Thymus (tissue), 11 donors: Measurements from ENCODE around the gene BMPR1A. TPM values are rescaled to one million over a fixed set of nuclear protein-coding genes. Genes with fewer than 3 reads are reported as not detected.

Source experiments
- DNase-seq, 9 donors: peaks; one replicate each; pipeline ENCODE4 v3.0.0-alpha.2; 2013; ENCODE audit warnings: low spot score in 9 of 9, low read depth in 6 of 9, missing footprints in 1 of 9
- H3K27ac ChIP-seq, 2 donors: one replicate each; pipeline ENCODE4 v1.5.1; 2013; ENCODE audit warnings: control low read depth in 1 of 2, low read depth in 1 of 2, low read length in 1 of 2, mild to moderate bottlenecking in 1 of 2, moderate library complexity in 1 of 2
- H3K27me3 ChIP-seq, 2 donors: one replicate each; pipeline ENCODE4 v1.5.1; 2013; ENCODE audit warnings: low read length in 1 of 2; ENCODE audit not compliant: control insufficient read depth in 2 of 2, insufficient read depth in 1 of 2
- H3K36me3 ChIP-seq, 2 donors: one replicate each; pipeline ENCODE4 v1.5.1; 2013; ENCODE audit warnings: low read length in 1 of 2, mild to moderate bottlenecking in 1 of 2, moderate library complexity in 1 of 2; ENCODE audit not compliant: control insufficient read depth in 2 of 2, insufficient read depth in 2 of 2
- H3K4me1 ChIP-seq, 2 donors: one replicate each; pipeline ENCODE4 v1.5.1; 2013; ENCODE audit warnings: low read length in 2 of 2; ENCODE audit not compliant: control insufficient read depth in 2 of 2, insufficient read depth in 2 of 2
- H3K4me3 ChIP-seq, 2 donors: one replicate each; pipeline ENCODE4 v1.5.1; 2013; ENCODE audit warnings: low read length in 2 of 2, control low read depth in 1 of 2, mild to moderate bottlenecking in 1 of 2
- H3K9me3 ChIP-seq, 2 donors: one replicate each; pipeline ENCODE4 v1.5.1; 2013; ENCODE audit warnings: low read length in 1 of 2, mild to moderate bottlenecking in 1 of 2; ENCODE audit not compliant: control insufficient read depth in 2 of 2, insufficient read depth in 1 of 2
- WGBS: extraction: QIAGEN DNeasy Blood & Tissue Kit; methylation state at CpG from one replicate; pipeline ENCODE4 v1.1.7; 2013; 5-methylcytosine and 5-hydroxymethylcytosine counted together
- polyA plus RNA-seq: library from polyadenylated mRNA; stranded (reverse); fragments of 200-250 nt; gene quantifications from one replicate; pipeline ENCODE4 v1.2.3, GENCODE V29; 2013
- total RNA-seq: library from RNA; stranded (reverse); fragments of 120-200 nt; gene quantifications from one replicate; pipeline ENCODE4 v1.2.4, GENCODE V29; 2013
- donor health status: healthy.

BMPR1A gene
- total and polyA plus RNA-seq, 2 donors, result 5.5 to 10.4 TPM

DNA sequence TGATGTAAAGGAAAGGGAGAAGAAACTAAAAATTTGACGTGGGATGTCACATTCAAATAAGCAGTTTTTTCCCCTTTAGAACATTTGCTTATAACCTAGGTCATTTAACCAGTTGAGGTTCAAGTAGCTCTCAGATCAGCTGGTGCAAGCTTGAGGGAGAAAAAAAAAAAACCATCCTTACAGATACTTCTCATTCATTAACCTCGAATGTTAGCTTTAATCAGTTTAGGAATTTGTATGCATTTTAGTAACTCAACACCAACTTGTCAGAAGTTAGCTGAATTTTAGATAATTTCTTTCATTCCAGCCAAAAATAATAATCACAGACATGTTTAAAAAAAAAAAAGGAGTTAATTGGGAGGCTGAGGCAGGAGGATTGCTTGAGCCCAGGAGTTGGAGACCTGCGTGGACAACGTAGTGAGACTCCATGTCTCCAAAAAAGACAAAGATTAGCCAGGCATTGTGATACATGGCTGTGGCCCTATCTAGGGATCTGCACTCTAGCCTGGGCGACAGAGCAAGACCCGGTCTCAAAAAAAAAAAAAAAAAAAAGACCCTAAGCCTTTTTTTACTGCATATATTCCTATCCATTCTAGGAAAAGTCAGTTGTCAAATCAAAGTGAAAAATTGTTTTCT, 46.2 kb downstream of the BMPR1A start:
- Histone ChIP-seq H3K27ac (no peak overlapping the region), H3K4me3 (no peak overlapping the region), H3K9me3 (no peaks in the 10 kb centered on the region), H3K27me3 (peaks cover 0 to 2% of the 10 kb centered on the region in 2 donors), H3K4me1 (no peaks in the 10 kb centered on the region), H3K36me3 (no peaks in the 10 kb centered on the region)
- DNase-seq, result no peak
- 95% methylated on average over 6 of the region's 6 CpGs for WGBS

DNA sequence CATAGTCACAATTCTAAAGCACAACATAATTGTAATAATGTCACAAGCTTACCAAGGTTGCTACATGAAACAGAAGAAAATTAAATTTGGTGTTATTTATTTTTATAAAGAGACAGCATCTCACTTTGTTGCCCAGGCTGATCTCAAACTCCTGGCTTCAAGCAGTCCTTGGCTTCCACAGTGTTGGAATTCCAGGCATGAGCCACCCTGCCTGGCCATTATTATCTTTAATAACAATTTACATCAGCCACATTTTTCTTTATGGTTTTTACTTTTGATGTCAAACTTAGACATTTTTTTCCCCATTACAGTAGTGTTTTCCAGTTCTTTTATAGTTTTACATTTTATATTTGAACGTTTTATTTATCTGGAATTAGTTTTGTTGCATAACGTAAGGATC, 46.7 kb downstream of the BMPR1A start:
- no peaks in the 10 kb centered on the region for H3K36me3 ChIP-seq
- WGBS, result 96% methylated on average over 2 of the region's 2 CpGs
- DNase-seq, result no peak
- H3K27ac ChIP-seq, result no peak overlapping the region
- H3K9me3 ChIP-seq, result no peaks in the 10 kb centered on the region
- H3K4me3 ChIP-seq, result no peak overlapping the region
- no peaks in the 10 kb centered on the region for H3K4me1 ChIP-seq
- peaks cover 0 to 2% of the 10 kb centered on the region in 2 donors for H3K27me3 ChIP-seq

DNA sequence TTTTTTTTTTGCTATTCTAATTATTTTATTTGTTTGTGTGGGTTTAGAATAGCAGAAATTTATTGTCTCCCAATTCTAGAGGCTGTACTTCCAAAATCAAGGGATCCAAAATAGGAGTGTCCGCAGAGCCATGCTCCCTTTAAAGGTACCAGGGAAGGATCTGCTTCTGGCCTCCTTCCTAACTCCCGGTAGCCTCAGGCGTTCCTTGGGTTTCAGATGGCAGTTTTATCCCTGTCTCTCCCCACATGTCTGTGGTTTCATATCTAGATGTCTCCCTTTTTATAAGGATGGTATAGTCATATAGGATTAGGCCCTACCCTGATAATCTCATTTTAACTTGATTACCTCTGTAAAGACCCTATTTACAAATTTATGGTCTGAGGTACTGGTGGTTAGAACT, 48.4 kb downstream of the BMPR1A start:
- H3K27ac ChIP-seq, result no peak overlapping the region
- H3K36me3 ChIP-seq, result no peaks in the 10 kb centered on the region
- no peak overlapping the region for H3K4me3 ChIP-seq
- WGBS, result 97% methylated on average over 3 of the region's 3 CpGs
- no peak for DNase-seq
- no peaks in the 10 kb centered on the region for H3K27me3 ChIP-seq
- no peaks in the 10 kb centered on the region for H3K9me3 ChIP-seq
- H3K4me1 ChIP-seq, result no peaks in the 10 kb centered on the region

DNA sequence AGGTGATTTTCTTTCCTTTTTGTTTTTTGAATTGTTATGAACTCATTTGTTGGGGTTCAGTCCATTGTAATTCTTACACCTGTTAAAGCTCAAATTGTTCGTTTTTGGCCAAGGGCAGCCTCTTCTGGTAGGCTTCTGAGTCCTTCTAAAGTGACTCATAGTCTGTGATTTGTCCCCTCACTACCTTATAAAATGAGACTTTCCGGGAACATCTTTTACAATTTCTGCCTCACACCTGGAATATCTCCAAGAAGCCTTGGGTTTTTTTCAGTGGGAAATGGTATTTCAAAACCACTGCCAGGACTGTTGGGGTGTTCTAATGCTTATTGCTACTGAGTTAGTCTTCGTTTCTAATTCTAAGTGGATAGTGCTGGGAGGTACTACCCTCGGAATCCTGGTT, 56.7 kb downstream of the BMPR1A start:
- Histone ChIP-seq H3K27ac (no peak overlapping the region), H3K4me1 (no peaks in the 10 kb centered on the region), H3K4me3 (no peak overlapping the region), H3K27me3 (no peaks in the 10 kb centered on the region), H3K36me3 (no peaks in the 10 kb centered on the region), H3K9me3 (no peaks in the 10 kb centered on the region)
- DNase-seq, result no peak
- WGBS, result 91% methylated on average over 4 of the region's 4 CpGs

DNA sequence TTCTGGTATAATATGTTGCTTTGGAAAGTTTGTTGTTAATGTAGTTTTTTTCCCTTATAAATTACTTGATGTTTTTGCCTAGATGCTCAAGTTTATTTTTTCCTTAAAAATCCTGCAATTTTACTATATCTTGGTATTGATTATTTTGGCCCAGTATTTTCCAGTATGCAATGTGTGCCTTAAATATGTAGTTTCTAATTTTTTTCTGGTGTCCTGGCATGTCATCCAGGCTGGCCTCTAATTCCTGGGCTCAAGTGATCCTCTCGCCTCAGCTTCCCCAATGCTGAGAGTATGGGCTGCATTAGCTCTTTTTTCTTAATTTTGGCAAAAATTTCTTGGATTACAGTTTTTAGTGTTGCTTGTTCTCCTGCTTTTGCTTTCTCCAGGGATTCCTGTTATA, 57.6 kb downstream of the BMPR1A start:
- 94% methylated on average over 1 of the region's 1 CpG for WGBS

DNA sequence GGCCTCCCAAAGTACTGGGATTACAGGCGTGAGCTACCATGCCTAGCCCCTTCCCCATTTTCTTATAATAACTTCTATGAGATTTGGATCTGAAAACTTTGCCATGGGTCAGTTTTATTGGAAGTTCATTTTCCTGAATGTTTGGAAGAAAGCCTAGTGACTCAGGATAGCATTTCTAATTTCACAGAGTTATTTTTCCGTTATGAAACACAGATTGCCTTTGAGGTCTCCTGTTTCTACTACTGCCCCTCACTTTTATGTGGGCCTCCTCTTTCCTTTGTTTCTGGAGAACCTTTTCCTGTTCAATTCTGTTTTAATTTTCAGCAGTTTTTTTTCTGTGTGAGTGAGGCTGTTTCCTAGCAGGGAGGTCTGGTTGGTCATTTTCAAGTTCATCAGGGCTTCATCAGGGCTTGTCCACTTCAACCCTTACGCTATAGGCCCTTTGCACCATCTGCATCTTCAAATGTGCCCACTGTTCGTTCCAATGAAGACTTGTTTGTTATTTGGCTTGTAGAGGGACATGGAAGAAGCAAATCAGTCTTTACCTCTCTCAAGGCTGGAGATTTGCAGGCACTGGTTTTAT, 58.7 kb downstream of the BMPR1A start:
- H3K27ac ChIP-seq, result no peak overlapping the region
- no peaks in the 10 kb centered on the region for H3K27me3 ChIP-seq
- 94% methylated on average over 4 of the region's 4 CpGs for WGBS
- no peaks in the 10 kb centered on the region for H3K4me1 ChIP-seq
- H3K4me3 ChIP-seq, result no peak overlapping the region
- no peaks in the 10 kb centered on the region for H3K36me3 ChIP-seq
- no peaks in the 10 kb centered on the region for H3K9me3 ChIP-seq
- DNase-seq, result no peak

More for the DNA sequence above, 57.6 kb downstream of the BMPR1A start:
- Histone ChIP-seq H3K4me3 (no peak overlapping the region), H3K36me3 (no peaks in the 10 kb centered on the region), H3K27ac (no peak overlapping the region), H3K4me1 (no peaks in the 10 kb centered on the region), H3K9me3 (no peaks in the 10 kb centered on the region), H3K27me3 (no peaks in the 10 kb centered on the region)
- DNase-seq, result no peak

DNA sequence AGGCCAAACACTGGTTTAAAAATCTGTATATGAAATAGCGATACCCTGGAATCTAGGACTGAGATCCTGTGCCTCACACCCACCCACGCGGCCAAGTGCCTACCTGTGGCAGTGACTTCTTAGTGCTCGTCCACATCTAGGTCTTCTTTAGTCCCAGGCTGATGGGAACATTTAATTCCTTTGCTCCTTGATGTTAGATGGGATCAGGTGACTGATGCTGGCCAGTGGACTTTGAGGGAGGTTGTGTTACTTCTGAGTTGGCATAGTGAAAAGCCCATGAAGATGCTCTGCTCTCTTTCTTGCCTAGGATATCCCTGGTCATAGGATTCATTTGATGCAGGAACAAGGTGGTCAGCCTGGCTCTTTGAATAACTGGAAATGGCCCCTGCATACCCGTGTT, 59.2 kb downstream of the BMPR1A start:
- H3K4me1 ChIP-seq, result no peaks in the 10 kb centered on the region
- H3K27ac ChIP-seq, result no peak overlapping the region
- H3K36me3 ChIP-seq, result no peaks in the 10 kb centered on the region
- no peaks in the 10 kb centered on the region for H3K27me3 ChIP-seq
- DNase-seq, result no peak
- 96% methylated on average over 5 of the region's 5 CpGs for WGBS
- H3K4me3 ChIP-seq, result no peak overlapping the region
- no peaks in the 10 kb centered on the region for H3K9me3 ChIP-seq

DNA sequence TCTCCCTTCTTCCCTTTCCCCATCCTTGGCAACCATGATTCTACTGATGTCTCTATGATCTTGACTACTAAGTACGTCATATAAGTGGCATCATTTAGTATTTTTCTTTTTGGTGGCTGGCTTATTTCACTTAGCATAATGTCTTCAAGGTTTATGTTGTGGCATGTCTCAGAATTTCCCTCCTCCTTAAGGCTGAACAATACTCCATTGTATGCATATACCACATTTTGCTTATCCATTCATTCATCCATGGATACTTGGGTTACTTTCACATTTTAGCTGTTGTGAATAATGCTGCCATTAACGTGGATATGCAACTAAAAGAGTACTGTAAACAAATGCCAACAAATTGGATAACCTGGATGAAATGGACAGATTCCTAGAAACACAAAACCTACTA, 60.8 kb downstream of the BMPR1A start:
- Histone ChIP-seq H3K9me3 (no peaks in the 10 kb centered on the region), H3K36me3 (no peaks in the 10 kb centered on the region), H3K27me3 (no peaks in the 10 kb centered on the region), H3K27ac (no peak overlapping the region), H3K4me3 (no peak overlapping the region), H3K4me1 (no peaks in the 10 kb centered on the region)
- WGBS, result 88% methylated on average over 2 of the region's 2 CpGs
- DNase-seq, result no peak

DNA sequence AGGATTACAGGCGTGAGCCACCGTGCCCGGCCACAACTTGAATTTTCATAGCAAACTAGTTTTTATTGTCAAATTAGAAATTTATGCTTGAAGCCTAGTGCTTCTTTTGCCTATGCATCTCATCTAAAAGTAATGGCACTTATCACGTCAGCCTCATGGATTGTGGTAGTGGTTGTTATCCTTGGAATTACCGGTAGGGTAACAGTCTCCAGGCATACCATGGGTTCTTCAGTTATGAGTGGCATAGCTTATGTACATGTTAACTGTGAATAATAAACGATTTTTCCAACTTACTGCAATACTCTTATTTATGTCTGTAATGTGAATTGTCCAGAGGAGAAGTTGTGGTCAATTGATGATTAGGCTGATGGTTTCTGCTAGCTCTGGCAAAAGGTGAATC, 63.1 kb downstream of the BMPR1A start:
- WGBS, result 97% methylated on average over 6 of the region's 6 CpGs
- H3K27ac ChIP-seq, result no peak overlapping the region
- no peak for DNase-seq
- H3K27me3 ChIP-seq, result no peaks in the 10 kb centered on the region
- no peaks in the 10 kb centered on the region for H3K4me1 ChIP-seq
- H3K36me3 ChIP-seq, result no peaks in the 10 kb centered on the region
- H3K4me3 ChIP-seq, result no peak overlapping the region
- H3K9me3 ChIP-seq, result no peaks in the 10 kb centered on the region
